ENCODE results near the gene BPHL.

DNA sequence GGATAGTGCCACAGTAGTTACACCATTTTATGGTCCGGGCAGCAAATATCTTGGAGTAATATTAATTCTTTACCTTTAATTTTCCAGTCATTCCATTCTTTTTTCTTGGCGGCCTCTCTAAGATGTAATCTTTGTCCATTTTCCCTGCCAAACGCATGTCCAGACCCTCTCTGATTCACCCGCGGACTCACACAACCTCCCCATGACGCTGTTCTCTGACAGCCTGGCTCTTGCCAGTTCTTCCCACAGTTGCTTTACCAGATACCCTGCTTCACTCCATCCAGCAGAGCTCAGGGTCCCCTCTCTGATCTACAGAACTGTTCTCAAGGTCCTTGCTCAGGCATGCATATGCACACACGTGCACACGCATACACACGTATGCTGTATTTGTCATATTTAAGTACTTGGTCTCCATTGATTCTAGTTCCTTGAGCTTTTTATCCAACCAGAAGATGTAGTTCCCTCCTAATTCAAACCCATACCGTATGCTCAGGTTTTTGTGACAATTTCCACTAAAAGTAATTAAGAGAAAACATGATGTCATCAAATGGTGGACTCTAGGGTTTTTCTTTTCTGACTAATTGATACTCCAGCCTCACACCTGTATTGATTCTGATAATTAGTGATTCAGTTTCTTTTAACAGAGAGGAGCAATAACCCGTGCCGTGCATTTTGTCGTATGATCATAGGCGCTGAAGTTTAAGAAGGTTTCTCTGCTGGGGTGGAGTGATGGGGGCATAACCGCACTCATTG, 10.0 kb downstream of the BPHL start:
- TF ChIP-seq CTCF (IDR thresholded peaks at IDR 0.05) (no peak), POLR2AphosphoS5 (IDR thresholded peaks at IDR 0.05; ENCODE audit: low read depth, low read length) (no peak), TCF7L2 (IDR thresholded peaks at IDR 0.05; ENCODE audit: low read depth, low read length) (no peak), REST (IDR thresholded peaks at IDR 0.05; ENCODE audit: insufficient read depth in 1 of 2, low read depth in 2 of 2, low read length in 1 of 2) (no peak)

Data from Panc1 (cell line).